Loucy (cell line): Measurements from ENCODE around the gene NTRK1.

Source experiments
- H2AFZ ChIP-seq: fragments of 200-600 bp; sonication (generic); 2 replicates; pipeline ENCODE4 v1.6.0; 2016; ENCODE audit warnings: antibody characterized with exemption, mild to moderate bottlenecking, low read length, moderate library complexity
- H3F3A ChIP-seq: fragments of 200-600 bp; 2 replicates; pipeline ENCODE4 v1.6.0; 2016; ENCODE audit warnings: antibody characterized with exemption, low read depth, mild to moderate bottlenecking
- H3K27me3 ChIP-seq: fragments of 200-600 bp; sonication (generic); 2 replicates; pipeline ENCODE4 v1.6.1; 2014; ENCODE audit warnings: low read length, mild to moderate bottlenecking; ENCODE audit not compliant: insufficient read depth, poor library complexity, severe bottlenecking
- H3K36me3 ChIP-seq: fragments of 200-600 bp; sonication (generic); 2 replicates; pipeline ENCODE4 v1.6.1; 2016; ENCODE audit warnings: low read length; ENCODE audit not compliant: insufficient read depth
- H3K4me1 ChIP-seq: fragments of 200-600 bp; sonication (generic); 2 replicates; pipeline ENCODE4 v1.5.1; 2014; ENCODE audit warnings: low read length, mild to moderate bottlenecking; ENCODE audit not compliant: insufficient read depth, poor library complexity, severe bottlenecking
- H3K4me2 ChIP-seq: fragments of 200-600 bp; sonication (generic); 2 replicates; pipeline ENCODE4 v1.6.0; 2014; ENCODE audit warnings: antibody characterized with exemption, low read length, low read depth, mild to moderate bottlenecking; ENCODE audit not compliant: poor library complexity, severe bottlenecking
- H3K4me3 ChIP-seq: fragments of 200-600 bp; sonication (generic); 2 replicates; pipeline ENCODE4 v1.5.1; 2014; ENCODE audit warnings: low read length, mild to moderate bottlenecking, mixed read lengths; ENCODE audit not compliant: poor library complexity, severe bottlenecking
- H3K79me2 ChIP-seq: fragments of 200-600 bp; sonication (generic); 2 replicates; pipeline ENCODE4 v1.6.1; 2014; ENCODE audit warnings: low read length; ENCODE audit not compliant: insufficient read depth
- H3K9ac ChIP-seq: fragments of 200-600 bp; sonication (generic); 2 replicates; pipeline ENCODE4 v1.6.0; 2014; ENCODE audit warnings: mild to moderate bottlenecking, low read depth, low read length, moderate library complexity; ENCODE audit not compliant: poor library complexity, severe bottlenecking
- H3K9me2 ChIP-seq: fragments of 200-600 bp; sonication (generic); replicated peaks from 2 replicates; pipeline ENCODE4 v1.6.1; 2016; ENCODE audit warnings: low read depth, low read length, mixed read lengths
- H3K9me3 ChIP-seq: fragments of 200-600 bp; sonication (generic); 2 replicates; pipeline ENCODE4 v1.6.1; 2014; ENCODE audit warnings: mild to moderate bottlenecking, antibody characterized with exemption, low read length, low read depth; ENCODE audit not compliant: insufficient read depth
- H4K20me1 ChIP-seq: fragments of 200-600 bp; sonication (generic); 2 replicates; pipeline ENCODE4 v1.6.0; 2014; ENCODE audit warnings: antibody characterized with exemption, low read length, mild to moderate bottlenecking; ENCODE audit not compliant: insufficient read depth, poor library complexity, severe bottlenecking
- CTCF ChIP-seq: fragments of 200-600 bp; sonication (generic); conservative IDR thresholded peaks from 2 replicates; pipeline ENCODE4 v1.5.1; 2014; ENCODE audit warnings: mild to moderate bottlenecking, antibody characterized with exemption, low read length
- EZH2phosphoT487 ChIP-seq: fragments of 200-600 bp; IDR thresholded peaks from 2 replicates; pipeline ENCODE4 v1.6.1; 2018; ENCODE audit warnings: antibody characterized with exemption, mild to moderate bottlenecking, moderate library complexity, borderline replicate concordance

NTRK1 gene

GRCh38 chr1:156847591-156848460, 12.8 kb upstream of the NTRK1 start:
- TF ChIP-seq EZH2phosphoT487 = no peak
- TF ChIP-seq CTCF = no peak
- H3K9me3 ChIP-seq = no peaks in the 10 kb centered on the region
- no peak overlapping the region for H3K4me2 ChIP-seq
- H3K4me3 ChIP-seq = no peak overlapping the region
- no peaks in the 10 kb centered on the region for H3K4me1 ChIP-seq
- H2AFZ ChIP-seq = no peak overlapping the region
- H3K27me3 ChIP-seq = no peaks in the 10 kb centered on the region
- no peaks in the 10 kb centered on the region for H3K36me3 ChIP-seq
- no peaks in the 10 kb centered on the region for H4K20me1 ChIP-seq
- H3K9ac ChIP-seq = no peak overlapping the region
- no peaks in the 10 kb centered on the region for H3K9me2 ChIP-seq
- H3F3A ChIP-seq = no peaks in the 10 kb centered on the region
- H3K79me2 ChIP-seq = no peaks in the 10 kb centered on the region

GRCh38 chr1:156848461-156849150, 12.1 kb upstream of the NTRK1 start:
- Histone ChIP-seq H3K4me3 (no peak overlapping the region), H2AFZ (no peak overlapping the region), H3K4me1 (no peaks in the 10 kb centered on the region), H3K9me2 (no peaks in the 10 kb centered on the region), H4K20me1 (no peaks in the 10 kb centered on the region), H3F3A (no peaks in the 10 kb centered on the region), H3K4me2 (no peak overlapping the region), H3K9me3 (no peaks in the 10 kb centered on the region), H3K27me3 (no peaks in the 10 kb centered on the region), H3K36me3 (no peaks in the 10 kb centered on the region), H3K9ac (no peak overlapping the region), H3K79me2 (no peaks in the 10 kb centered on the region)
- TF ChIP-seq CTCF (no peak), EZH2phosphoT487 (no peak)

GRCh38 chr1:156849151-156849496, 11.5 kb upstream of the NTRK1 start:
- TF ChIP-seq EZH2phosphoT487 = no peak
- TF ChIP-seq CTCF = no peak
- no peaks in the 10 kb centered on the region for H3K9me2 ChIP-seq
- H4K20me1 ChIP-seq = no peaks in the 10 kb centered on the region
- no peaks in the 10 kb centered on the region for H3K9me3 ChIP-seq
- H3F3A ChIP-seq = no peaks in the 10 kb centered on the region
- no peak overlapping the region for H3K4me3 ChIP-seq
- H3K79me2 ChIP-seq = no peaks in the 10 kb centered on the region
- H3K4me2 ChIP-seq = no peak overlapping the region
- no peaks in the 10 kb centered on the region for H3K36me3 ChIP-seq
- no peak overlapping the region for H3K9ac ChIP-seq
- H2AFZ ChIP-seq = no peak overlapping the region
- no peaks in the 10 kb centered on the region for H3K4me1 ChIP-seq
- no peaks in the 10 kb centered on the region for H3K27me3 ChIP-seq
